Ovary (tissue), 3 donors: ENCODE data around the gene HPSE2.

Experiments used
- CTCF ChIP-seq, 3 donors: fragments of 450-650 bp in 2 of 3; fragments of 200-600 bp in 1 of 3; IDR thresholded peaks; one replicate each; pipeline versions ENCODE4 v1.5.1 to v1.8.0; 2016 to 2022; ENCODE audit warnings: antibody characterized with exemption in 3 of 3, mild to moderate bottlenecking in 1 of 3
- POLR2A ChIP-seq: fragments of 450-650 bp; IDR thresholded peaks from one replicate; pipeline ENCODE4 v1.6.1; 2017; ENCODE audit warnings: antibody characterized with exemption, mild to moderate bottlenecking, moderate library complexity
- donor health status: DM: no; HTN: no; CAD: no.

GRCh38 chr10:98450618-98451017 is 785.0 kb downstream of the HPSE2 start:
- TF ChIP-seq CTCF (IDR thresholded peaks at IDR 0.05) (no peak), POLR2A (no peak)
